ENCODE results near the gene BACH2. TPM values are rescaled to one million over a fixed set of nuclear protein-coding genes. Genes with fewer than 3 reads are reported as not detected.

BACH2 gene
- total and polyA plus RNA-seq, 10 of the 15 experiments (the other 5 are each of a cell fraction or from before 2014, with no cell fraction given): 0.03 to 0.28 (median 0.04) TPM; not detected in 3

DNA sequence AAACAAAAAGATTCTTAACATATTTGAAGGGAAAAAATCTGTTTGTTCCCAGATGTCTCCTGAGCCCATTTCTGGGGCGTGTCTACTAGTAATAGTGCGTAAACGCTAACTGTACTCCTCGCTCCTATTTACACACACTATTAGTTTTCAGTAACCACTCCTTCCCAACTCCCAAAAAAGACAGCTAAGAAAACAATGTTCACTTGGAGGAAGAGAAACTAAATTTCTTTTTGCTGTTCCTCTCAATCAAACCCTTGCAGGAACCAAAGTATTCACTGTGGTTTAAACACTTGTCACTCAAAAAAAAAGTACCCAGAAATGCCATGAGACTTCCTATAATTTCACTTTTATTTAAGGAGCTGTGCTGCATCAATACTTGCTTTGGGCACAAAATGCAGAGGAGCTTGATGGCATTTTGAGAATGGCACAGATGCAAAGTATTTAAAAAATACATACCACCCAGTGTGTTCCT lies 118.2 kb downstream of the BACH2 start:
- Histone ChIP-seq H3K4me2 (ENCODE audit: control insufficient read depth, insufficient read depth) (no peak overlapping the region), H3K27ac (ENCODE audit: control insufficient read depth, insufficient read depth) (no peak overlapping the region), H3K79me2 (ENCODE audit: control insufficient read depth, insufficient read depth, low read length) (no peaks in the 10 kb centered on the region), H2AFZ (ENCODE audit: control insufficient read depth, low read depth, low read length) (no peak overlapping the region), H3K4me3 (no peak overlapping the region), H3K36me3 (ENCODE audit: control insufficient read depth in 2 of 2, insufficient read depth in 2 of 2, low read length in 1 of 2) (no peaks in the 10 kb centered on the region), H4K20me1 (ENCODE audit: control insufficient read depth, insufficient read depth) (no peaks in the 10 kb centered on the region), H3K9me3 (replicated peaks; ENCODE audit: control insufficient read depth, insufficient read depth, low read length) (peaks cover 3% of the 10 kb centered on the region; the same call in 2 of the 3 replicates), H3K4me1 (ENCODE audit: control insufficient read depth, insufficient read depth, low read length) (peaks cover 3% of the 10 kb centered on the region; the same call in 1 of the 2 replicates), H3K9ac (ENCODE audit: control insufficient read depth, insufficient read depth, low read length) (no peak overlapping the region), H3K27me3 (replicated peaks in 1 of 2; ENCODE audit: control insufficient read depth in 2 of 2, insufficient read depth in 2 of 2, low read length in 1 of 2) (peaks cover 0 to 6% of the 10 kb centered on the region in 2 experiments; a peak in 1 of 4 replicates)
- no peak for DNase-seq (ENCODE audit: low read depth, low spot score)
- BruUV-seq (replicated peaks): no TSS peak
- in situ Hi-C loops (cut with MboI): no loop called here
- WGBS (ENCODE audit: insufficient coverage, insufficient replicate concordance, low lambda C conversion rate, missing lambda C conversion rate): 43% methylated on average over 4 of the region's 4 CpGs
- ChIA-PET POLR2A (interaction anchor here (1.2 kb wide), 1 partner anchor 10 kb away, joined by 8 read pairs; no protein-coding TSS in a partner anchor), SMC1A (ENCODE audit: uncharacterized antibody, unreplicated experiment) (interaction anchor here (0.6 to 1.4 kb wide), 3 partner anchors 117 to 300 kb away, joined by 3 read pairs; no protein-coding TSS in a partner anchor), RAD21 (ENCODE audit: unreplicated experiment) (no interaction called here), CTCF (interaction anchor here (2.2 kb wide), 1 partner anchor 238 kb away, joined by 12 read pairs; no protein-coding TSS in a partner anchor)
- intact Hi-C loops (cut with micrococcal nuclease; ENCODE audit: unreplicated experiment): loop anchor here (5.0 kb wide), 1 partner anchor 236 kb away; no protein-coding TSS in a partner anchor
- FAIRE-seq: no peak
- ATAC-seq: no peak
- TF ChIP-seq MEF2B (IDR thresholded peaks at IDR 0.05; ENCODE audit: partially characterized antibody, poor library complexity, severe bottlenecking): no peak
- TF ChIP-seq BCL11A (IDR thresholded peaks at IDR 0.05; ENCODE audit: low read depth, low read length): no peak
- TF ChIP-seq MXI1 (IDR thresholded peaks at IDR 0.05; ENCODE audit: low read depth, low read length): no peak
- no peak for TF ChIP-seq POLR2A (IDR thresholded peaks at IDR 0.05; ENCODE audit: low read depth, low read length)
- TF ChIP-seq, protein P1, sequence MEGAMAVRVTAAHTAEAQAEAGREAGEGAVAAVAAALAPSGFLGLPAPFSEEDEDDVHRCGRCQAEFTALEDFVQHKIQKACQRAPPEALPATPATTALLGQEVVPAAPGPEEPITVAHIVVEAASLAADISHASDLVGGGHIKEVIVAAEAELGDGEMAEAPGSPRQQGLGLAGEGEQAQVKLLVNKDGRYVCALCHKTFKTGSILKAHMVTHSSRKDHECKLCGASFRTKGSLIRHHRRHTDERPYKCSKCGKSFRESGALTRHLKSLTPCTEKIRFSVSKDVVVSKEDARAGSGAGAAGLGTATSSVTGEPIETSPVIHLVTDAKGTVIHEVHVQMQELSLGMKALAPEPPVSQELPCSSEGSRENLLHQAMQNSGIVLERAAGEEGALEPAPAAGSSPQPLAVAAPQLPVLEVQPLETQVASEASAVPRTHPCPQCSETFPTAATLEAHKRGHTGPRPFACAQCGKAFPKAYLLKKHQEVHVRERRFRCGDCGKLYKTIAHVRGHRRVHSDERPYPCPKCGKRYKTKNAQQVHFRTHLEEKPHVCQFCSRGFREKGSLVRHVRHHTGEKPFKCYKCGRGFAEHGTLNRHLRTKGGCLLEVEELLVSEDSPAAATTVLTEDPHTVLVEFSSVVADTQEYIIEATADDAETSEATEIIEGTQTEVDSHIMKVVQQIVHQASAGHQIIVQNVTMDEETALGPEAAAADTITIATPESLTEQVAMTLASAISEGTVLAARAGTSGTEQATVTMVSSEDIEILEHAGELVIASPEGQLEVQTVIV (IDR thresholded peaks at IDR 0.05; ENCODE audit: borderline replicate concordance, partially characterized antibody): no peak
- no peak for TF ChIP-seq BHLHE40 (IDR thresholded peaks at IDR 0.05; ENCODE audit: borderline replicate concordance in 1 of 2, low read depth in 2 of 2, low read length in 1 of 2)
- no peak for TF ChIP-seq STAT1 (conservative IDR thresholded peaks at IDR 0.05)
- TF ChIP-seq ZNF217 (IDR thresholded peaks at IDR 0.05): no peak
- TF ChIP-seq E2F4 (IDR thresholded peaks at IDR 0.05; ENCODE audit: low read depth, low read length): no peak
- TF ChIP-seq, protein P2, sequence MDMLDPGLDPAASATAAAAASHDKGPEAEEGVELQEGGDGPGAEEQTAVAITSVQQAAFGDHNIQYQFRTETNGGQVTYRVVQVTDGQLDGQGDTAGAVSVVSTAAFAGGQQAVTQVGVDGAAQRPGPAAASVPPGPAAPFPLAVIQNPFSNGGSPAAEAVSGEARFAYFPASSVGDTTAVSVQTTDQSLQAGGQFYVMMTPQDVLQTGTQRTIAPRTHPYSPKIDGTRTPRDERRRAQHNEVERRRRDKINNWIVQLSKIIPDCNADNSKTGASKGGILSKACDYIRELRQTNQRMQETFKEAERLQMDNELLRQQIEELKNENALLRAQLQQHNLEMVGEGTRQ (IDR thresholded peaks at IDR 0.05; ENCODE audit: borderline replicate concordance, low read depth, low read length): no peak
- TF ChIP-seq BCLAF1 (IDR thresholded peaks at IDR 0.05): no peak
- no peak for TF ChIP-seq SREBF2 (IDR thresholded peaks at IDR 0.05; ENCODE audit: low read length)
- TF ChIP-seq CEBPB (IDR thresholded peaks at IDR 0.05; ENCODE audit: borderline replicate concordance in 1 of 2, low read depth in 2 of 2, low read length in 2 of 2): no peak
- TF ChIP-seq, protein P3, sequence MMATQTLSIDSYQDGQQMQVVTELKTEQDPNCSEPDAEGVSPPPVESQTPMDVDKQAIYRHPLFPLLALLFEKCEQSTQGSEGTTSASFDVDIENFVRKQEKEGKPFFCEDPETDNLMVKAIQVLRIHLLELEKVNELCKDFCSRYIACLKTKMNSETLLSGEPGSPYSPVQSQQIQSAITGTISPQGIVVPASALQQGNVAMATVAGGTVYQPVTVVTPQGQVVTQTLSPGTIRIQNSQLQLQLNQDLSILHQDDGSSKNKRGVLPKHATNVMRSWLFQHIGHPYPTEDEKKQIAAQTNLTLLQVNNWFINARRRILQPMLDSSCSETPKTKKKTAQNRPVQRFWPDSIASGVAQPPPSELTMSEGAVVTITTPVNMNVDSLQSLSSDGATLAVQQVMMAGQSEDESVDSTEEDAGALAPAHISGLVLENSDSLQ (IDR thresholded peaks at IDR 0.05): no peak
- TF ChIP-seq HDGF (IDR thresholded peaks at IDR 0.05): no peak
- no peak for TF ChIP-seq SUPT20H (IDR thresholded peaks at IDR 0.05; ENCODE audit: borderline replicate concordance, control insufficient read depth, low read depth, low read length)
